ENCODE results near the gene SCUBE1. TPM values are rescaled to one million over a fixed set of nuclear protein-coding genes. Genes with fewer than 3 reads are reported as not detected.

The SCUBE1 gene
- total and polyA plus RNA-seq, 8 donors = 0.04 to 0.41 (median 0.12) TPM; not detected in 3

DNA sequence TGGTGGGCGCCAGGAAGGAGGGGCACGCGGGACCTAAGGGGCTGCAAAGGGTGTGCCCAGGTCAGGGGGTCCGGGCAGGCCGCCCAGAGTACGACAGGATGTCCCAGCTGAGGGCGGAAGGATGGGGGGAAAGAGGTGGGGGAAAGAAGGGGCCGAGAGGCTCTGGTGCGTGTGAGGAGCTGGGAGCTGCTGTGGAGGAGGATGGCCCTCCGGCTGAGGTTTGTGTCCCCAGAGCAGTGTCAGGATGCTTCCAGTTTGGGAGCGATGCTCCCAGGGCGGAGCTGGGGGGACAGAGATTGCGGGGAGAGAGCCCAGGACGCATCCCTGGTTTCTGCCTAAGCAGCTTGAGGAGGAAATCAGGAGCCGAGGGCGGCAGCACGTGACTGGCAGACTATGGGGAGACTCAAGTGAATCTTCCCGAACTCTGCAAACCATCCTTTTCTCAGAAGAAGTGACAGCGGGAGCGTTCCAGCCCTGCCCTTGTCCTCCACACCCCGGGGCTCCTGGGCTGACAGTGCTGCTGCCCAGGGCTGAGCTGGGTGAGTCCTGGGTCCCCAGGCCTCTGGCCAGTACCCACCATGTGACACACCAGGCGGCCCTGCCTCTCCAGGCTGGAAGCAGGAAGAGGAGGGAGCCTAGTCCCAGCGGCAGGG, 136.5 kb downstream of the SCUBE1 start:
- Histone ChIP-seq H3K4me3 (no peak overlapping the region), H3K27ac (no peak overlapping the region), H3K36me3 (no peaks in the 10 kb centered on the region), H3K4me1 (no peaks in the 10 kb centered on the region), H3K27me3 (no peaks in the 10 kb centered on the region), H3K9me3 (no peaks in the 10 kb centered on the region)
- no peak for TF ChIP-seq CTCF (IDR thresholded peaks at IDR 0.05)
- ATAC-seq (no peak), FAIRE-seq (no peak), DNase-seq (peak in 1 of 6 donors; percentile 48)
- 45 to 52% methylated on average over 21 to 23 of the region's 23 CpGs for WGBS, 2 donors
- intact Hi-C loops (cut with DNase I) = no loop called here

- Histone ChIP-seq H3K9me3 (no peaks in the 10 kb centered on the region), H3K4me3 (no peak overlapping the region), H3K4me1 (no peaks in the 10 kb centered on the region), H3K36me3 (no peaks in the 10 kb centered on the region), H3K27ac (no peak overlapping the region), H3K27me3 (no peaks in the 10 kb centered on the region)
- no peak for ATAC-seq
- no peak for FAIRE-seq
- WGBS, 2 donors = 51 to 57% methylated on average over 5 of the region's 5 CpGs
- intact Hi-C loops (cut with DNase I) = no loop called here
- TF ChIP-seq CTCF (IDR thresholded peaks at IDR 0.05) = no peak
- DNase-seq = no peak
Observed at GRCh38 chr22:43205748-43206508, 137.2 kb downstream of the SCUBE1 start.

DNA sequence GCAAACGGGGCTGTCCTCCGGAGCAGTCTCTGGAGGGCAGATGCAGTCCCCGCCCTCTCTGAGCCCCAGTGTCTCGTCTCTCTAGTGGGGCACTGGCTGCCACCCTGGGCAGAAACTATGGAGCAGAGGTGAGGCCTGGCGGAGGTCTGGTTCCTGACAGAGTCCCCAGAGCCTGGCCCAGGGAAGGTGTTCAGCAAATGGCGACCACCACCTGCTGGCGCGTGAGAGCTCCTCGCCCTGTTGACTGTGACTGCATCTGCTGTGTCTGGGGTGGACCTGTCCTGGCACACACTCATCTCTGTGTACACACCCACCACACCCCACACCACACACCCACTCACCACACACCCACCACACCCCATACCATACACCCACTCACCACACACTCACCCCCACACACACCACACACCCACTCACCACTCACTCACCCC, 137.9 kb downstream of the SCUBE1 start:
- FAIRE-seq = no peak
- Histone ChIP-seq H3K9me3 (no peaks in the 10 kb centered on the region), H3K36me3 (no peaks in the 10 kb centered on the region), H3K27ac (no peak overlapping the region), H3K4me3 (no peak overlapping the region), H3K4me1 (no peaks in the 10 kb centered on the region), H3K27me3 (no peaks in the 10 kb centered on the region)
- 86 to 91% methylated on average over 9 of the region's 9 CpGs for WGBS, 2 donors
- DNase-seq = peak in 1 of 6 donors; percentile 48
- intact Hi-C loops (cut with DNase I) = no loop called here
- ATAC-seq = no peak
- no peak for TF ChIP-seq CTCF (IDR thresholded peaks at IDR 0.05)

DNA sequence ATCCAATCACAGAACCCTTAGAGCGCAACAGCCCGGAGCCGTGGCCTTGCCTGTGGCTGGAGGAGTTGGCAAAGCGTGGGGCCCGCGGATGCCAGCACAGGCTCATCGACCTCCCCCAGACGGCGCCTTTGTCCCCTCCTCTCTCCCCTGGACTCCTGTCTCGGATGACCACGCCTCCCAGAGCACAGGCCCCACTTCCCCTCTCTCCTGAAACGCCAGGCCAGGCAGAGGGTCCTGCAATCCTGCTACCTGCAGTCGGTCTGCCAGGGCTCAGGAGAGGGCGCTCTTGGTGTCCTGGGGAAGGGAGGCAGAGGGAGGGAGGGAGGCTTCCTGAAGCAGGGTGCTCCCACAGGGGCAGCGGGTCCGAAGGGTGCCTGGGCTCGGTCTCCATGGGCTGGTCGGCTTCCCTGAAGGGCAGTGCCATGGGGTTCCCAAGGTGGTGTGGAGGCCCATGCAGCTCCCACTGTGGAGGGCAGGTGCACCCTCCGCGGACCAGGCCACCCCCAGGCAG, 139.6 kb downstream of the SCUBE1 start:
- H3K4me1 ChIP-seq = no peaks in the 10 kb centered on the region
- FAIRE-seq = no peak
- 64 to 72% methylated on average over 17 to 20 of the region's 20 CpGs for WGBS, 2 donors
- intact Hi-C loops (cut with DNase I) = no loop called here
- TF ChIP-seq CTCF (IDR thresholded peaks at IDR 0.05) = no peak
- H3K27ac ChIP-seq = no peak overlapping the region
- no peak overlapping the region for H3K4me3 ChIP-seq
- no peaks in the 10 kb centered on the region for H3K27me3 ChIP-seq
- ATAC-seq = no peak
- H3K36me3 ChIP-seq = no peaks in the 10 kb centered on the region
- DNase-seq = peak in 1 of 6 donors; percentile 46
- H3K9me3 ChIP-seq = no peaks in the 10 kb centered on the region

Data from pancreas (tissue), 10 donors.